Activated CD8-positive, alpha-beta memory T cell treated with anti-CD3 and anti-CD28 coated beads for 24 hours (primary cell): ENCODE measurements around the gene SLC16A12.
"Not testable (repeated sequence)": the region's sequence is repeated elsewhere in the genome, so short reads cannot be mapped to it uniquely, and the experiment has no call there.

Experiments
- DNase-seq: peaks from one replicate; pipeline ENCODE4 v3.0.0-alpha.2; 2020

SLC16A12 gene

GRCh38 chr10:89414879-89415821, 120.2 kb downstream of the SLC16A12 start:
- DNase-seq: peak; percentile 78

- DNase-seq: peak; percentile 86
Observed at GRCh38 chr10:89414146-89414878, 121.1 kb downstream of the SLC16A12 start, which contains the start of gene IFIT5. IFIT5 (plus strand) TSS chr10:89414568; CDS start chr10:89414799, 231 bp downstream.

- no peak for DNase-seq
Observed at GRCh38 chr10:89413398-89413912, 121.9 kb downstream of the SLC16A12 start.

- DNase-seq: not testable (repeated sequence)
Observed at GRCh38 chr10:89412276-89412675, 123.1 kb downstream of the SLC16A12 start.

- not testable (repeated sequence) for DNase-seq
Observed at GRCh38 chr10:89411135-89411534, 124.3 kb downstream of the SLC16A12 start.

- not testable (repeated sequence) for DNase-seq
Observed at GRCh38 chr10:89410551-89410950, 124.8 kb downstream of the SLC16A12 start.

GRCh38 chr10:89409282-89409681, 126.1 kb downstream of the SLC16A12 start:
- not testable (repeated sequence) for DNase-seq

- DNase-seq: not testable (repeated sequence)
Observed at GRCh38 chr10:89407792-89408191, 127.6 kb downstream of the SLC16A12 start.

GRCh38 chr10:89406178-89406577, 129.2 kb downstream of the SLC16A12 start:
- not testable (repeated sequence) for DNase-seq

- no peak for DNase-seq
Observed at GRCh38 chr10:89404104-89405047, 131.0 kb downstream of the SLC16A12 start.

GRCh38 chr10:89403043-89403442, 132.4 kb downstream of the SLC16A12 start:
- DNase-seq: no peak

- no peak for DNase-seq
Observed at GRCh38 chr10:89399956-89400355, 135.4 kb downstream of the SLC16A12 start.

GRCh38 chr10:89398003-89398749, 137.2 kb downstream of the SLC16A12 start:
- no peak for DNase-seq

- no peak for DNase-seq
Observed at GRCh38 chr10:89395141-89395540, 140.3 kb downstream of the SLC16A12 start.

- no peak for DNase-seq
Observed at GRCh38 chr10:89393898-89394297, 141.5 kb downstream of the SLC16A12 start.

- DNase-seq: no peak
Observed at GRCh38 chr10:89392974-89393373, 142.4 kb downstream of the SLC16A12 start.

- peak; percentile 62 for DNase-seq
Observed at GRCh38 chr10:89391907-89392756, 143.3 kb downstream of the SLC16A12 start, which contains the start of gene IFIT1. IFIT1 (plus strand) TSS chr10:89392623; CDS start chr10:89392713, 90 bp downstream.

GRCh38 chr10:89391226-89391576, 144.2 kb downstream of the SLC16A12 start:
- DNase-seq: not testable (repeated sequence)

- DNase-seq: no peak
Observed at GRCh38 chr10:89390476-89391225, 144.7 kb downstream of the SLC16A12 start.

GRCh38 chr10:89389254-89389653, 146.1 kb downstream of the SLC16A12 start:
- DNase-seq: no peak
